ENCODE data around the gene FEN1.

GRCh38 chr11:61836193-61836592 lies 43.5 kb downstream of the FEN1 start:
- TF ChIP-seq POLR2A (IDR thresholded peaks at IDR 0.05; ENCODE audit: low read depth, low read length) (no peak), POLR2AphosphoS5 (IDR thresholded peaks at IDR 0.05; ENCODE audit: low read depth, low read length) (no peak), TAF1 (IDR thresholded peaks at IDR 0.05; ENCODE audit: borderline replicate concordance, low read depth, low read length) (no peak)
